ENCODE results near the gene OR52L1.

- TF ChIP-seq JUN (IDR thresholded peaks at IDR 0.05; ENCODE audit: low read depth, low read length): no peak
- no peak for TF ChIP-seq CTCF (IDR thresholded peaks at IDR 0.05; ENCODE audit: control extremely low read depth in 1 of 3, insufficient read depth in 1 of 3, low read depth in 1 of 3, low read length in 3 of 3)
- no peak for TF ChIP-seq E2F6 (IDR thresholded peaks at IDR 0.05)
- TF ChIP-seq CHD1 (IDR thresholded peaks at IDR 0.05; ENCODE audit: low read depth, low read length): no peak
- no peak for TF ChIP-seq GABPA (IDR thresholded peaks at IDR 0.05; ENCODE audit: borderline replicate concordance, insufficient read depth, low read length)
- TF ChIP-seq MAX (IDR thresholded peaks at IDR 0.05): no peak
- no peak for TF ChIP-seq EZH2 (IDR thresholded peaks at IDR 0.05; ENCODE audit: low read depth, low read length, severe bottlenecking)
- no peak for TF ChIP-seq CEBPB (IDR thresholded peaks at IDR 0.05; ENCODE audit: low read depth, low read length)
- TF ChIP-seq RAD21 (IDR thresholded peaks at IDR 0.05 in 1 of 2, conservative IDR thresholded peaks at IDR 0.05 in 1 of 2; ENCODE audit: low read depth in 2 of 2, low read length in 2 of 2): no peak
- TF ChIP-seq POLR2A (IDR thresholded peaks at IDR 0.05; ENCODE audit: control extremely low read depth in 1 of 2, low read depth in 2 of 2, low read length in 2 of 2): no peak
- no peak for TF ChIP-seq RBBP5 (IDR thresholded peaks at IDR 0.05; ENCODE audit: borderline replicate concordance, low read depth, low read length)
- no peak for TF ChIP-seq NRF1 (IDR thresholded peaks at IDR 0.05; ENCODE audit: low read depth, low read length)
- TF ChIP-seq EP300 (IDR thresholded peaks at IDR 0.05; ENCODE audit: borderline replicate concordance in 1 of 2, low read depth in 2 of 2, low read length in 2 of 2): no peak
- TF ChIP-seq SP1 (IDR thresholded peaks at IDR 0.05; ENCODE audit: low read depth, low read length): no peak
These were observed 15.5 kb upstream of the OR52L1 start for GRCh38 chr11:6002202-6002699.

Data from H1 (cell line).